GM23248 (cell line): ENCODE data around the gene BTBD18. TPM values are rescaled to one million over a fixed set of nuclear protein-coding genes. Genes with fewer than 3 reads are reported as not detected.

Experiments used
- DNase-seq: peaks from one replicate; pipeline ENCODE4 v3.0.0-alpha.2; 2015
- H2AFZ ChIP-seq: fragments of 200-600 bp; sonication (generic); 2 replicates; pipeline ENCODE4 v1.6.1; 2016; ENCODE audit warnings: antibody characterized with exemption
- H3F3A ChIP-seq: fragments of 200-600 bp; sonication (generic); 2 replicates; pipeline ENCODE4 v1.6.1; 2016; ENCODE audit warnings: mild to moderate bottlenecking, antibody characterized with exemption, mixed run types; ENCODE audit not compliant: insufficient read depth
- H3K27ac ChIP-seq: fragments of 200-600 bp; sonication (generic); 2 replicates; pipeline ENCODE4 v1.5.1; 2016; ENCODE audit warnings: mild to moderate bottlenecking
- H3K27me3 ChIP-seq: fragments of 200-600 bp; sonication (generic); replicated peaks from 2 replicates; pipeline ENCODE4 v1.6.1; 2016; ENCODE audit warnings: mild to moderate bottlenecking; ENCODE audit not compliant: insufficient read depth
- H3K36me3 ChIP-seq: fragments of 200-600 bp; sonication (generic); 2 replicates; pipeline ENCODE4 v1.6.1; 2016; ENCODE audit warnings: low read depth, mild to moderate bottlenecking
- H3K4me1 ChIP-seq: fragments of 200-600 bp; sonication (generic); 2 replicates; pipeline ENCODE4 v1.6.1; 2016; ENCODE audit warnings: mild to moderate bottlenecking; ENCODE audit not compliant: insufficient read depth
- H3K4me2 ChIP-seq: fragments of 200-600 bp; sonication (generic); one replicate; pipeline ENCODE4 v1.6.1; 2016; ENCODE audit warnings: mild to moderate bottlenecking; ENCODE audit not compliant: unreplicated experiment
- H3K4me3 ChIP-seq: fragments of 200-600 bp; sonication (generic); 2 replicates; pipeline ENCODE4 v1.5.1; 2016; ENCODE audit warnings: mild to moderate bottlenecking
- H3K79me2 ChIP-seq: fragments of 200-600 bp; sonication (generic); 2 replicates; pipeline ENCODE4 v1.6.1; 2016; ENCODE audit warnings: mild to moderate bottlenecking; ENCODE audit not compliant: insufficient read depth
- H3K9ac ChIP-seq: fragments of 200-600 bp; sonication (generic); 2 replicates; pipeline ENCODE4 v1.6.1; 2016; ENCODE audit warnings: mild to moderate bottlenecking
- H3K9me2 ChIP-seq: fragments of 200-600 bp; sonication (generic); 2 replicates; pipeline ENCODE4 v1.6.1; 2016; ENCODE audit warnings: mixed run types, mild to moderate bottlenecking, moderate library complexity; ENCODE audit not compliant: insufficient read depth
- H3K9me3 ChIP-seq: fragments of 200-600 bp; sonication (generic); one replicate; pipeline ENCODE4 v1.6.1; 2017; ENCODE audit warnings: low read depth
- H4K20me1 ChIP-seq: fragments of 200-600 bp; sonication (generic); 2 replicates; pipeline ENCODE4 v1.6.0; 2016; ENCODE audit not compliant: insufficient read depth
- EZH2 ChIP-seq: fragments of 200-600 bp; sonication (generic); IDR thresholded peaks from 2 replicates; pipeline ENCODE4 v1.6.1; 2018; ENCODE audit warnings: antibody characterized with exemption, mild to moderate bottlenecking; ENCODE audit not compliant: insufficient read depth, poor library complexity, severe bottlenecking
- EZH2phosphoT487 ChIP-seq: fragments of 200-600 bp; sonication (generic); IDR thresholded peaks from 2 replicates; pipeline ENCODE4 v1.6.1; 2018; ENCODE audit warnings: antibody characterized with exemption, moderate library complexity, mild to moderate bottlenecking, low read depth; ENCODE audit not compliant: insufficient read depth
- WGBS, 2 experiments: methylation state at CpG; one replicate each; pipeline ENCODE4 v1.1.6; 2015 to 2017; ENCODE audit warnings: low lambda C conversion rate in 2 of 2, low coverage in 1 of 2; ENCODE audit errors: missing lambda C conversion rate in 2 of 2; 5-methylcytosine and 5-hydroxymethylcytosine counted together
- in situ Hi-C: fragments of 300-500 bp; cut with MboI; formaldehyde crosslinking; loops from 2 replicates; pipeline ENCODE4 v1.15.0; 2020
- polyA plus RNA-seq: library from polyadenylated mRNA; unstranded; fragments of >200 nt; fragmentation: Nextera tagmentation; extraction: Ambion mirVana; gene quantifications from 2 replicates; pipeline ENCODE4 v1.2.1, GENCODE V29; 2016
- total RNA-seq: library from RNA; depleted of rRNA; stranded (reverse); fragments of >200 nt; shearing (Covaris generic); gene quantifications from 2 replicates; pipeline ENCODE4 v1.2.3, GENCODE V29; 2014

The BTBD18 gene
- total and polyA plus RNA-seq, 2 experiments from 2014 or later = not detected

GRCh38 chr11:57764972-57765371 is 13.4 kb upstream of the BTBD18 start:
- Histone ChIP-seq H3K9ac (peak overlapping the region; percentile 93), H2AFZ (no peak overlapping the region), H3K79me2 (peaks cover 91% of the 10 kb centered on the region), H3K9me2 (no peaks in the 10 kb centered on the region), H3K4me2 (peak overlapping the region; percentile 99), H3K4me1 (peaks cover 22% of the 10 kb centered on the region), H3K4me3 (peak overlapping the region; percentile 93), H4K20me1 (peaks cover 12% of the 10 kb centered on the region; the same call in 1 of the 2 replicates), H3K36me3 (no peaks in the 10 kb centered on the region), H3K27me3 (no peaks in the 10 kb centered on the region), H3K9me3 (no peaks in the 10 kb centered on the region), H3F3A (peaks cover 32% of the 10 kb centered on the region), H3K27ac (peak overlapping the region; percentile 25)
- no peak for DNase-seq
- TF ChIP-seq EZH2phosphoT487 (no peak), EZH2 (no peak)
- WGBS, 2 experiments = 2 to 9% methylated on average over 2 of the region's 2 CpGs
- in situ Hi-C loops = no loop called here

DNA sequence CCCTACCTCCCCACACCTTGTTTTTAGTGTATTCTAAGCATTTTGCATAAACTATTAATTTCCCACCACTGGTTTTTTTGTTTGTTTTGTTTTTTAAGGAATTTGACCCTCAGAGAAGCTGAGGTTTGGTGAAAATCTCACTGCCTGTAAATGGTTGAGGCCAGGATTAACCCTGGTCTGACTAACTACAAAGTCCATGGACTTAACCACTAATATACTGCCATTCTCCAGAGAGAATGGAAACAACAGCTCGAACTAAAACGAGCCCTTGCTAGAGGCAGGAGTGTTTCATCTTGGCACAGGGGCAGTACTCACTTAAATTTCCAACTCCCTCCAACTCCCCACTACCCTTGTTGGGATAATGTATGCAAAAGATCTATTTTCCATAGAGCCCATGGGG is 12.9 kb upstream of the BTBD18 start:
- WGBS, 2 experiments = 31 to 34% methylated on average over 2 of the region's 2 CpGs
- H3K4me1 ChIP-seq = peaks cover 22% of the 10 kb centered on the region
- no peaks in the 10 kb centered on the region for H3K9me2 ChIP-seq
- peak overlapping the region; percentile 93 for H3K9ac ChIP-seq
- peak overlapping the region; percentile 93 for H3K4me3 ChIP-seq
- TF ChIP-seq EZH2 (no peak), EZH2phosphoT487 (no peak)
- H4K20me1 ChIP-seq = peaks cover 12% of the 10 kb centered on the region; the same call in 1 of the 2 replicates
- peaks cover 32% of the 10 kb centered on the region for H3F3A ChIP-seq
- no peak overlapping the region for H2AFZ ChIP-seq
- in situ Hi-C loops = no loop called here
- H3K27ac ChIP-seq = peak overlapping the region; percentile 25
- H3K4me2 ChIP-seq = peak overlapping the region; percentile 99
- peak; percentile 29 for DNase-seq
- no peaks in the 10 kb centered on the region for H3K9me3 ChIP-seq
- peaks cover 89% of the 10 kb centered on the region for H3K79me2 ChIP-seq
- no peaks in the 10 kb centered on the region for H3K27me3 ChIP-seq
- H3K36me3 ChIP-seq = no peaks in the 10 kb centered on the region

DNA sequence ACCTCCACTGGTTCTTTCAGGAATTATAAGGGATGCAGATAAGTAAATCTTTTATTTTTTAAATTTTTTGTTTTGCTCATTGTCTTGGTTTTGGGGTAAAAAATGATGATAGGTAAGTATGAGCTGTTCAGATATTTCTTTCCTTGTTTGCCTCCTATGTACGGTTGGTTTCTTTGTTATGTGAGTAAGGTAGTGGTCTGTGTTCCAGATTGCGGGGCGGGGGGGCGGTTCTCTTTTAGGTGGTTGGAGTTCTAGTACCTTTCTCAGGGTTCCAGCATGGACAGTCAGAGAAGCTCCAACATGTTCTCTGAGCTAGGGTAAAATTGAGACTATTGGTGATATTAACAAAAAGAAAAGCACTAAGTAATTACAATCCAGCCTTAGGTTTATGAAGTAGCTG is 12.4 kb upstream of the BTBD18 start:
- WGBS, 2 experiments = 26 to 29% methylated on average over 4 of the region's 4 CpGs
- in situ Hi-C loops = no loop called here
- Histone ChIP-seq H3F3A (peaks cover 32% of the 10 kb centered on the region), H3K9me3 (no peaks in the 10 kb centered on the region), H3K4me3 (peak overlapping the region; percentile 93), H3K4me1 (peaks cover 22% of the 10 kb centered on the region), H3K9ac (peak overlapping the region; percentile 93), H3K27ac (peak overlapping the region; percentile 86), H3K79me2 (peaks cover 84% of the 10 kb centered on the region), H3K36me3 (no peaks in the 10 kb centered on the region), H2AFZ (no peak overlapping the region), H3K9me2 (no peaks in the 10 kb centered on the region), H3K4me2 (peak overlapping the region; percentile 99), H4K20me1 (peaks cover 12% of the 10 kb centered on the region; the same call in 1 of the 2 replicates), H3K27me3 (no peaks in the 10 kb centered on the region)
- DNase-seq = no peak
- TF ChIP-seq EZH2 = no peak
- no peak for TF ChIP-seq EZH2phosphoT487

DNA sequence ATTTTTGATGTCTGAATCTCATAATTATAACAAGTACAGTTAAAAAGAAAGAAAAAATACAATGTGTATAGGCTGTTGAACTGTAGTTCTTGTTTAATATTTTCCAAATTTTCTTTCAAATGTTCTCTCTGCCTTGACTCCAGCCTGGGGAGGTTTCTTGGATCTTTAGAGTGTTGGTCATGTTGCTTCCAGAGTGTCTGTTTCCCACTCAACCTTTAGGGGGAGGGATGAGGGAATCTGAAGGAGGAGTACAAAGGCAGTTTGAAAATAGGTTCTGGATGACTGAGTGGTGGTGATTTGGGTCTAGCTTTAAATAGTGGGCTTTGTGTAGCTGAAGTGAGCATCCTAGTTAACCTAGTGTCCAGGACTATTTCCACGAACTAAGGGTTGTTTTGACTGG is 11.9 kb upstream of the BTBD18 start:
- H3K9ac ChIP-seq = peak overlapping the region; percentile 93

More for the DNA sequence above, 11.9 kb upstream of the BTBD18 start:
- Histone ChIP-seq H3K4me3 (peak overlapping the region; percentile 93), H3K4me1 (peaks cover 22% of the 10 kb centered on the region), H4K20me1 (peaks cover 12% of the 10 kb centered on the region; the same call in 1 of the 2 replicates), H3K4me2 (peak overlapping the region; percentile 99), H3K79me2 (peaks cover 79% of the 10 kb centered on the region), H3K9me2 (no peaks in the 10 kb centered on the region), H3K36me3 (no peaks in the 10 kb centered on the region), H3F3A (peaks cover 32% of the 10 kb centered on the region), H2AFZ (no peak overlapping the region), H3K27ac (peak overlapping the region; percentile 86), H3K9me3 (no peaks in the 10 kb centered on the region), H3K27me3 (no peaks in the 10 kb centered on the region)
- in situ Hi-C loops = no loop called here
- TF ChIP-seq EZH2 (no peak), EZH2phosphoT487 (no peak)
- 0 to 5% methylated on average over 1 of the region's 1 CpG for WGBS, 2 experiments
- DNase-seq = peak; percentile 72
